ENCODE data around the gene MAP3K14. TPM values are rescaled to one million over a fixed set of nuclear protein-coding genes. Genes with fewer than 3 reads are reported as not detected.

The MAP3K14 gene
- total RNA-seq, 1 donor from 2014 or later, result 8.7 TPM

GRCh38 chr17:45284176-45285140 is 32.4 kb downstream of the MAP3K14 start:
- DNase-seq (ENCODE audit: low spot score), result no peak

- DNase-seq (ENCODE audit: low spot score), result no peak
Measured at GRCh38 chr17:45283711-45284110, 33.1 kb downstream of the MAP3K14 start.

GRCh38 chr17:45282683-45283644 is 33.9 kb downstream of the MAP3K14 start:
- no peak for DNase-seq (ENCODE audit: low spot score)

GRCh38 chr17:45279898-45280297 is 36.9 kb downstream of the MAP3K14 start:
- no peak for DNase-seq (ENCODE audit: low spot score)

GRCh38 chr17:45277992-45278391 is 38.8 kb downstream of the MAP3K14 start:
- DNase-seq (ENCODE audit: low spot score), result no peak

- DNase-seq (ENCODE audit: low spot score), result peak; percentile 94
Measured at GRCh38 chr17:45277216-45277849, 39.5 kb downstream of the MAP3K14 start.

- DNase-seq (ENCODE audit: low spot score), result no peak
Measured at GRCh38 chr17:45276031-45276430, 40.8 kb downstream of the MAP3K14 start.

- DNase-seq (ENCODE audit: low spot score), result no peak
Measured at GRCh38 chr17:45274033-45274432, 42.8 kb downstream of the MAP3K14 start.

- no peak for DNase-seq (ENCODE audit: low spot score)
Measured at GRCh38 chr17:45273551-45273957, 43.3 kb downstream of the MAP3K14 start.

- no peak for DNase-seq (ENCODE audit: low spot score)
Measured at GRCh38 chr17:45271603-45272002, 45.2 kb downstream of the MAP3K14 start.

GRCh38 chr17:45270828-45271418 is 45.9 kb downstream of the MAP3K14 start:
- DNase-seq (ENCODE audit: low spot score), result no peak

- DNase-seq (ENCODE audit: low spot score), result no peak
Measured at GRCh38 chr17:45269912-45270311, 46.9 kb downstream of the MAP3K14 start.

- DNase-seq (ENCODE audit: low spot score), result no peak
Measured at GRCh38 chr17:45267436-45268055, 49.3 kb downstream of the MAP3K14 start.

GRCh38 chr17:45266372-45266926 is 50.4 kb downstream of the MAP3K14 start:
- no peak for DNase-seq (ENCODE audit: low spot score)

- no peak for DNase-seq (ENCODE audit: low spot score)
Measured at GRCh38 chr17:45265821-45266220, 51.0 kb downstream of the MAP3K14 start.

- no peak for DNase-seq (ENCODE audit: low spot score)
Measured at GRCh38 chr17:45264988-45265387, 51.8 kb downstream of the MAP3K14 start.

GRCh38 chr17:45264430-45264829 is 52.4 kb downstream of the MAP3K14 start:
- no peak for DNase-seq (ENCODE audit: low spot score)

- DNase-seq (ENCODE audit: low spot score), result no peak
Measured at GRCh38 chr17:45263477-45263860, 53.4 kb downstream of the MAP3K14 start.

- no peak for DNase-seq (ENCODE audit: low spot score)
Measured at GRCh38 chr17:45262516-45263476, 54.0 kb downstream of the MAP3K14 start.
